HG02798 (cell line): ENCODE measurements around the gene MEGF11.

ENCODE experiments used
- ATAC-seq: cut with Tn5 transposase; IDR thresholded peaks from one replicate; pipeline ENCODE4 v1.9.1; 2021; ENCODE audit warnings: mild to moderate bottlenecking; ENCODE audit not compliant: unreplicated experiment, poor library complexity

The MEGF11 gene

DNA sequence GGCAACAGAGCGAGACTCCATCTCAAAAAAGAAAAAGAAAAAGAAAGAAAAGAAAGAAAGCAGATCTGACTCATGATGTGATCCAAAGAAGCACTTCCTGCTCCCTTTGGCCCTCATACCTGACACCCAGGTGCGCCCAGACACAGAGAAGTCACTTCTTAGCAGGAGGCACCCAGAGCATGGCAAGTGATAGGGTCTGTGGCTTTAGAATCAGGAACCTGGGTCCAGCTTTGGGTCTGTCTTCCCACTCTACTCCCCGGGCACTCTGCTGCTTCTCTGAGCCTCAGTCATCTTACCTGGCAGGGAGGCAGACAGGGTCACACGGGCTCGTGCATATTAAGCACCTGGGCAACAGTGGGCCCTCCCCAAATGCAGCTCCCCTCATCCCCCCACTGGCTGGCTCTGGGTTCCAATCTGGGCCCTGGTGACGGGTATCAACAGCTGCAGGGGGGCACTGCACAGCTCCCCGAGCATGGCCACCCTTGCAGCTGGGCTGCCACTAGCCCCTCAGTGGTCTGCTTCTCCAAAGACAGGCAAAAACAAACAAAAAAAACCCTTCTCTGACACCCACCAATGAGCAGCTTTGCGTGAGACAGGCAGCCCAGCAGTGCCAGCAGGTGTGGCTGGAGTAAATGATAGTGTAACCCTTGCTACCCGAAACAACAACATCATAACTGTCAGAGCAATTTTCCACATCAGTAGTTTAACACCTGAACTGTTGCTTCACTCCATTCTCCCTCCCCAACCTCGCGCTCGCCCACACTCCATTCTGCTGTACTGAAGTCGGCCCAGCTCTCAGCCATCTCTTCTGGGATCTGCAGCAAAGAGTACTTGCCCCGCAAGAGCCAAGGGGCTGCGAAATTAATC, 99.8 kb downstream of the MEGF11 start:
- peak; percentile 69 for ATAC-seq

DNA sequence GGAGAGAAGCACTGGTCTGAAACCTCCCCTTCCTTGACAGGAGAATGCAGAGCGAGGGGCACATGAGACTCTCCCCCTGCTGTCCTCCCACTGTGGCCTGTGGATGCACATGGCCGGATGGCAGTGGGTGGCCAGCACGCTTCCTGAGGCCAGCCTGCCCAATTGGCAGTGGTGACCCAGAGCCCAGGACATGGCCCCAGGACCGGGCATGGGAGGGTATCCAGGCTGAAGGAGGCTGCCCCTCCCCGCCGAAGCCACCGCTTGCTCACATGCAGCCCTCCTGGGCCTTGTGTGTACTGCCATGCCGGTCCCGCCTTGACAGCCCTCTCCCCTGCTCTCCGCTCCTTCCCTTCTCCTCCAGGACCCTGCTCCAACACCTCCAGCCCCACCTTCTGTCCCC, 100.9 kb downstream of the MEGF11 start:
- no peak for ATAC-seq

DNA sequence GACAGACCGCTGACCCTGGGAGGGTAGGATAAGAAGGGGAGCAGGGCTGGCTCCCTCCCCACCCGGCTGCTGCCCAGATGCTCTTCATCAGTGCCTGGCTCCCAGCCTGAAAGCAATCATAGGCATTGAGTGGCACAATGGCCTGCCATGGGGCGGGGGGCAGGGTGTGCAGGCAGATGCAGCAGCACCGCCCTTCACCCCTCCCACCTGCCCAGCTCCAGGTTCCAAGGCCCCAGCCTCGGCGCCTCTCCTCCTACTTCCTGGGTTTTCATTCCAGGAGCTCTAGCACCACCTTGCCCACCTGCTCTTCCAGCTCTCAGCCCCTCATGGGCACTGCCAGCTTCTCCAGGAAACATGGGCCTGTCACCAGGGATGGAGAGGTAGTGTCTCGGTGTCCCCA, 101.7 kb downstream of the MEGF11 start:
- ATAC-seq = no peak

DNA sequence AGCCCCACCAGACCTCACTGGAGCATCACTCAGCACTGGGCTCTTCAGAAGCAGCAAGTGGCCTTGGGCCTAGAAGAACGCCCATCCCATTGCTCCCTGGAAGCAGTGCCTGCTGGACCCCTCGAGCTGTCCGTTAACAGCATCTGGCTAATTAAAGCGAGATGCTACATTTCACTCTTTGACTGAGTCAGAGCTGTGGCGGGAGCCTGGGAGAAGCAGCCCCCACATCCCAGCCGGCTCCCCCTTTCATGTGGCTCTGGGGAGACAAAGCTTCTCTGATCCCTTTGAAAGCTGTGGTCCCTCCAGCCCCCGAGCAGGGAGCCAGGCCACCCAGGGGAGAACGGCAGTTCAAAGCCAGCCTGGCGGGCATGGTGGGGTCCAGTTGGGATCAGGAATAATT, 103.7 kb downstream of the MEGF11 start:
- no peak for ATAC-seq

DNA sequence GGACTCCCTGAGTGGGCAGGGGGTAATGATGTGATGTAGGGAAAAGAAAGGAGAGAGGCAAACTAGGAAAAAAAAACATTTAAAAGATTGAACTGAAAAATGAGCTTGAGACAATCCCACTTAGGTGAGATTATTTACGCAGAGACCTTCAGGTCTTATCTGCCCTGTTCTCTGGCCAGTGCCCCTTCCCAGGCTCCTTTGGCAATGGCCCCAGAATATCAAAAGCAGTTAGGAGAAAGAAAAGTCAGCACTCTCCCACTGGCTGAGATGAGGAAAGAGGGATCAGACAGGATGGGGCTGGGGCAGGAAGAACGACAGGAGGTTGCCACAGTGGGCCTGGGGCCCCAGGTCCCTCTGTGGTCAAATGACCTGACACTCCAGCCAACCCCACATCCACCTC, 105.4 kb downstream of the MEGF11 start:
- no peak for ATAC-seq

DNA sequence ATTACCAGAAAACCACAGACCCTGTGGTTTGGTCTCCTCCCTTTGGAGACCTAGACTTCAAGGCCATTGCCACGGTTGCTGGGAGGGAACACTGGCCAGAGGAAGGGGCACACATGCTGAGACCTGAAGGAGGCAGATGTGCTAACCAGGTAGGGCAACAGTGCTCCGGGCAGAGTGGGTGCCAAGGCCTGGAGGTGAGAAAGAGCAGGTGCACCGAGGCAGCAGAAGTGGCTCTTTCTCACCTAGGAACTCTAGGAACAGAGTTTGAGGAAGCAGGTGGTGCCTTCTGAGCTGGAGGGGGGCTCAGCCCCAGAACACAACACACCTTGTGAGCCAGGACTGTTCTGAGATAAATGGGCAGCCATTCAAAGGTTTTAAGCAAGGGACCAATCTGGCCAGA, 106.1 kb downstream of the MEGF11 start:
- ATAC-seq = no peak

DNA sequence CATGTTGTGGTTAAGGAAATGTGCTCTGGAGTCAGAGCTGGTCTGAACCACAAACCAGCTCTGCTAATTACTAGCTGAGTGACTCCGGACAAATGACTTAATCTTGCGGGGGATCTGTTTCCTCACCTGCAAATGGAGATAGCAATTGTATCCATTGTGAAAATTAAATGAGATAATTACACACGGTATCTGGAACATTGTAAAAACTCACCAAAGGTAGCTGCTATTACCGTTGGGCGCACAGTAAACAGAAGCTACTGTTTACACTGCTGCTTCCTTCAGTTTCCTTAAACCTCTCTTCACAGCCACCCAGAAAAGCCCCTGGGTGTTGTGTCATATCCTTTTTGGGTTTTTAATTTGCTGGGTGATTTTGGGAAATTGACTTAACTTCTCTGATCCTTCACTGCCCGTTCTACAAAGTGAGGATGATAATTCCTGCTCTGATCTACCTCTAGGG, 107.8 kb downstream of the MEGF11 start:
- ATAC-seq = no peak

DNA sequence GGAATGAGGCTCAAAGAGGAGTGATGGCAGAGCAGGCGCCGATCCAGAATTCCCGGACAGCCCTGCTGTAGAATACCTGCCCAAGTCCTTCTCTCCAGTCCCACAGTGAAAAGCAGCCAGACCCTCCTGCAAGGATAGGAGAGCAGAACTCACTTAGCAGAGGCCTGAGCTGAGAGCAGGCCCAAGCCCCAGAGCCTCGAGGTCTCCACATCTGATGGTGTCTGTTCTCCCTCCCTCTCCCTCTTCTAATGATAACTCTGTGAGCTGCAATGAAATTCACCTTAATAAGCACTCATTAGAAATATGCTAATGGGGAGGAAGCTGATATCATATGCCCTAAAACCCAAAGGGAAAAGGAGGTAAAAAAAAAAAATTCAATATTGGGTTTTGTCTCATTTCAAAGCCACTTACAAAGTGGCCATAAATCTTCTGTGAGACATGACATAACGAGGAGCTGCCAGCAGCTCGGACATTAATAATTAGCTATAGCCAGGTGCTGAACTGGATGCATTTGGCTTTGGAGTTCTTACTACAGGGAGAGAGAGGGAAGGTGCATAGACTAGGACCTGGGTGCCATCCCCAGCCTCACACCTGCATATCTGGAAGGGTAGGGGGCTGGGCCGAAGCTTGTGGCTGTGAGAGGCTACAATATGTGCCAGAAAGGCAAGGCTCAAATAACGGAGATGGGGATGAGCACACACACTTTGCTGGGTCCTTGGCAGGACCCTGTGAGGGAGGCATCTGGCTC, 108.4 kb downstream of the MEGF11 start:
- no peak for ATAC-seq

DNA sequence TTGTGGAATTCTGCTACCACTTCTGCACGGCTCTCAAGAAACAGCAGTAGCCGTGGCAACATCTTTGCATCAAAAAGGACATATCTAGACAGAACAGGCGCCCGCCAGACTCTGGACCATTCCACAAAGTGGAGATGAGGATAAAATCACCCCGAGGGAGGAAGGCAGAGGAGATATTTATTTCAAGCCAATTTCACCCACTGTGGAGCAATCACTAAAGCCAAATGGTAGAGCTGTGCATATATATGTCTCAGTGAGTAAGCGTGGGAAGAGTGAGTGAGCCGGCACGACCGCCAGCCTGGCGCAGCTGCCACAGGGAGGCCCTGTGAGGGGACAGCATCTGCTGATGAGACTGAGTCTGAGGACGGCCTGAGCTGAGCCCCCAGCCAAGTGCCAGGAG, 111.3 kb downstream of the MEGF11 start:
- ATAC-seq = no peak

DNA sequence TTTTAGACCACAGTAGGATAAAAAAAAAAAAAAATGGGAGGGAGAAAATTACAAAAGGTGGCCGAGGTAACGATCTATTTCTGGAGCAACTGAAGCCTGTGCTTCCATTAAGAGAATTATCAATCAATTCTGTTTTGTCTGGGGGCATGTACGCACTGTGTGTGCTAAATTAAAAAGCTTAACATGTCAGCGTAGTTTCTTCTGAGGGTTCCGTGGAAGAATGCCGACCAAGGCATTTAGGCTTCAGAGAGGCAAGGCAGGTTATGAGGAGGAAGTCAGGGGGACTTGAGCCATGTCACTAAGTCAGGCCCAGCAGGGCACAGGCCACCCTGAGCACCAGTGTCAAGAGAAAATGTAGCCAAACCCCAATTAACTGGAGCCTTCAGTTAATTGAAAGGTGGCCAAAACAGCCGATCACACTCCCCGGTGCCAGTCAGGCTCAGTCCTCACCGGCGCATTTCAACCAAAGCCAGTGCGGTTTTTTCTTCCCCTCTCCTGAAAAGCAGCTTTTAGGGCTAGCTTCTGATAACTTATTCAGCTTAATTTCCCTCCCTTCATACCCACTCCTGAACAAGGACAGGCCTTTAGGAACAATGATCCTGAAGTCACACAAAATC, 113.9 kb downstream of the MEGF11 start:
- no peak for ATAC-seq

DNA sequence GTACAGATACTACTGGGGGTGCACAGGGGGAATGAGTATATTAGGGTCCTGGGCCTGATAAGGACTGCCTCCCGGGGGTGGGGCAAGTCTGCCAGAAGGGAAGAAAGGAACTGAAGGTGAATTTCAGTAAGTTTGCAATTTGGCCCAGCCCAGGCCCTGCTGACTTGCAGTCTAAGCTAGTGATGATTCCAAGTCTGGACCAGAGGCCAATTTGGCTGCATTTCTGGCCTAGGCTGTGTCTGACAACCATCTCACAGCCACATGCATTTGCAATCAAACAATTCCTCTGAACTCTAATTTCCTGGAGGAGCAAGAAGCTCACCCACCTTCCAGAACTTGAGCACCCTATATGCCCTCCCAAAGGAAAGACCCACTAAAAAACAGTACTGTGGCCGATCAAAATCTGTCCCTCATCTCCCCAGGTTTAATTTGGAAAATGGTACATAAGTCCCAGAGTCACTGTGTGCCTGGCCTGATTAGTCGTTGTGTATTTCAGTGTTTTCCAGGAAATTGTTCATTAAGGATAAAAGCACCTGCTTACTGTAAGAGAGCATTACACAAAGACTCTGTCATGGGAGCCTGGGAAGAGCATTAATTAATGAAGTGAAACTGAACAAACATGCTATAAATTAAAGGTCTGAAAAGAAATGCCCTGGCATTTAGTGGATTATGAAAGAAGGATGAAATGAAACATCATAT, 114.5 kb downstream of the MEGF11 start:
- no peak for ATAC-seq

DNA sequence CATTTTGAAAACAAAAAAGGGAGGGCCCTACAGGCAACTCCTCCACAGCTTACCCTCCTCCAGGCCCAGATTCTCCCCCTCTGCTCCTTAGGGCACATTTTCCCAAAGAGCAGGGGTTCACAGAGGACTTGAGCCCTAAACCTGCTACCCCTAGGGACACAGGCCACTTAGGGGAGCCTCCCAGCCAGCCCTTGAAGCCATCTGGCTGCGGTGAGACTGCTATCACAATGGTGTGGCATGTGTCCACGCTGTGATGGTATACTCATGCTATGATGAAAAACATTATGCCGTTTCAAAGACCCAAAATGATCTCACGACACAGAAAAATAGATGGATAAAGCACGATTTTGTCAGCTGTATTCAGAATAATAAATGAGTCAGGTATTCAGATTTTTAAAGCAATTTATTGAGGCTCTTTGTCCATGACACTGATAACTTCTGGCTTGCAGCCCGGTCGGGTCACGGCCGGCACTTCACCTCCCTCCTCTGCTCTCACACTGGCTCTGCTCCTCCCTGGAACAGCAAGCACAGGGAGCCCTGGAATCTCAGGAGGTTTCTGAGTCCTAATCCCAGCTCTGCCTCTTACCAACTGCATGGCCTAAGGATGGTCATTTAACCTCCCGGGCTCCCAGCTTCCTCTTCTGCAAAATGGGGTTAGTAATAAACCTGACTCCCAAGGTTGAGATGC, 115.3 kb downstream of the MEGF11 start:
- no peak for ATAC-seq

DNA sequence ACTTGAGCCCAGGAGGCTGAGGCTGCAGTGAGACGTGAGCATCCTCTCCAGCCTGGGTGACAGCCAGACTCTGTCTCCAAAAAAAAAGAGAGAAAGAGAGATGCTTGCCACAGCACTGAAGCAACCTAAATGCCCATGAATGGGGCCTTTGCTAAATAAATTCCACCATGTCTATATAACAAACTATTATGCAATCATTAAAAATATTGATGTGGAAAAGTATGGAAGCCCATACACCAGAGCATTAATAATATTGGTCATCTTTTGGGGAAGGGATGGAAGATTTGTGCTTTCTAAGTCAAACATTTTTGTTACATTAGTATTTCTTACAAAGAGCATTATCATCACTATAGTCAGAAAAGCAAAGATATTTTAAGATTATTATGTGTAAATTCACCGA, 116.6 kb downstream of the MEGF11 start:
- ATAC-seq = no peak

DNA sequence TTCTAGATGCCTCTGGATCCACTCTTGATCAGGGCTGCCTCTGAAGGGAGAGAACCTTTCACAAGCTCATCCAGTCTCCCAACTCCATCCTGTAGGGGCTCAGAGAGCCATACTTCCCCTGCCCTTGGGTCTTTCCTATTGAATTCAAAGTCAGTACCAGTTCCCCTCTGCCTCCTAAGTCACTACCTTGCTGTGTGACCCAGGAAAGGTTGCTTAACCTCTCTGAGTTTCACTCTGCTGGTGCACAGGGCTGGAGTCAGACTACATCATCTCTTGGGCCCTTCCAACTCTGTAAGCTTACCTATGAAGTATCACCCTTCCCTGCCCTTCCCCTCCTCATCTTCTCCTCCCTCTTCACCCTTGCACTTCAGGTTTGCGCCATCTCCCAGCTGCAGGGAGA, 117.9 kb downstream of the MEGF11 start:
- ATAC-seq = no peak

DNA sequence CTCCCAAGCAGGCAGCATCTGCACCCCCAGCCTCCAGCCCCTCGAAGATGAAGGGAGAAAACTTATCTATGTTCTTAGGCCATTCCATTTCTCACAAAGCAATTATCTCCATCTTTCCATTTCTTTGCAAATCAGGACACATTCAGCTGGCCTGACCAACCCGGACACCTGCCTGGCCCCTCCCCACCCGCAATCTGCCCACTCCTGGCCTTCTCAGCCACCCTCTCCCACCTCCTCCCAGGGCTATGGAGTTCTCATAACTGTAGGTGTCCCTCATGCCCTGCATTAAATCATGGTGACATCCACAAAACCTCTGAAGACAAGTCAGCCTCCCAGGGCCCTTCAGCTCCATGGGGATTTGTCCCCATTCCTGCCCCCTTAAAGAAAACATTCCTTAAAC, 119.3 kb downstream of the MEGF11 start:
- no peak for ATAC-seq

DNA sequence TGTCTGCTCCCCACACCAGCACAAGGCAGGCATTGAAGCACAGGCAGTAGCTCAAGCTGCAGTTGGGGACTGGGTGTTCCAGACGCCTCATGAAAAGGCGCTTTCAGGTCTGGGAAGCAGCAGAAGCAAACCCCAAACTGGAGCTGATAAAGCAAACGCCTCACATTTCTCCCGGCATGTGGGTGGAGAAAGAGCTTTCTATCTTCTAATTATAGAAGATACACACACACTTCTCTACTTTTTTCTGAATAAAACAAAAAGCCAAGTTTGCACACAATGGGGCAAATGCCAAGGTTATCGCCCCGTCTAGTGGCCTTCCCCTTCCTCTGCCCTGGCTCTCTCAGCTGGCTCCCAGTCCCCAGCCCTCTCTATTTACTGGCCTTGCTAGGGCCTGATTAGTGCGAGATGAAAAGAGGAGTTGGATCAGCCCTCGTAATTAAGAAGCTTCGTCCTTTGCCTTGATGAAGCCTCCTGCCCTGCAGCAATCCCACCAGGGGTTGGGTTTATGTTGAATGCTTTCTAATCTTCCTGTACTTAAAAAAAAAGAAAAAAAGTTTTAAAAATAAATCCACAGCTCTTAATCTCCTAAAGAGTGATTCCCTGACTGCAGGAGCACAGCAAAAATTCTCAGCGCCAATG, 120.2 kb downstream of the MEGF11 start:
- no peak for ATAC-seq

DNA sequence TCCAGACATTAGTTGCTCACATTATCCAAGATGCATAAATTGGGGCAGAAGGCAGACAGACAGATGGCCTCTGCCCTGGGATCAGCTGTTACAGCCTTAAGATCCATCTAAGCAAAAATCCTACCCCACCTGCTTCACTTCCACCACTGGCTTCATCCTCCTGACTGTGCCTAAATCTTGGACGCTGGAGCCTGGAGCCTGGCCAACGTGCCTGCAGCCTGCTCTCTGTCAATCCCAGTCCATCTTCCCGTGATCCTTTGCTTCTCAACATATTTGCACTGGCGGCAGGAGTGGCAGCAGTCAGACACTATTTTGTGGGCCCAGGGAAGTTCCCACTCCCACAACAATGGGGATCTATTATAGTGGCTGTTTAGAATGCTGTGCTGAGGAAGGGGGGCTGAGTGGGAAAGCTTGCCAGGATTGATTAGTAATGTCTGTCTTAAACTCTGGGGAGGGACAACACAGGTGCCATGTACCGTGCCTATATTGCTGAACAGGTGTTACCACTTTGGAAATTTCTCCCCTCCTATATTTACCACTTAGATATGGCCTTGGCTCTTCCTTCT, 121.2 kb downstream of the MEGF11 start:
- no peak for ATAC-seq

DNA sequence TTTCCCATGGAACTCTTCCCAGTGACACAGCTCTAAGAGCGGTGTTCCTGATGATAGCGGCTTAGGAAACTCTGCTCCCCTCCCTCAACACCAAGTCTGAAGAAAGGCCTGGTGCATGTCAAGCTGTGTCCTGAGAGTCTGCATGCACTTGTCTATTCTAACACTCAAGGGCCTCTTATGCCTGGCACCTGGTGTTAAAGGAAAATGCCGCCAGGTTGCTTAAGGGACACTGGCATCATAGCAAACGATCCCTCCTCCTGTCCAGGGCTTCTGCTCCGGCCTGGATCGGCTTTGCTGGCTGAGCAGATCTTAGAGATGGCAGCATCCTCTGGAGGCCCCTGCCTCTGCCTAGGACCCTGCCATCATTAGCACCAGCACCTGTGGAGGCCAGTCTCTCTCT, 121.7 kb downstream of the MEGF11 start:
- no peak for ATAC-seq

DNA sequence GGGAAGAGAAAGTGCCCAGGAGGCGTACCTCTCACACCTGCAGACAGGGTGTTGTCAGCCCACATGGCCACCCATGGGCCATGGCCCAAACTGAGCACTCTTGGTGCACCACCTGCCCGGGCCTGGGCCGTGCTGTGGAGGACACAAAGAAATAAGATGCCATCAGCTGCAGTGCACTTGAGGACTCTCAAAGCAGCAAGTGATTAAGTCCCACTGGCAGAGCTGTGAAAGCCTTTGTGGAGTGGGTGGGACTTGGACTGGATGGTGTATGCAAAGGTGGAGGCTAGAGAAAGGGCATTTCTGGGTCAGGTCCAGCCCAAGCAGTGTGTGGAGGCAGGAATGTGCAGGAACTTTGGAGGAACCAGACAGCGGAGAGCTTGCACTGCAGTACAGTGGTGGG, 122.3 kb downstream of the MEGF11 start:
- ATAC-seq = no peak
